Activated T-cell treated with anti-CD3 and anti-CD28 coated beads, Interleukin-2, amount 50 U/mL, for 72 hours (primary cell): ENCODE data around the gene ST3GAL2. TPM values are rescaled to one million over a fixed set of nuclear protein-coding genes. Genes with fewer than 3 reads are reported as not detected.
"Not testable (repeated sequence)": the region's sequence is repeated elsewhere in the genome, so short reads cannot be mapped to it uniquely, and the experiment has no call there.

ENCODE experiments used
- ATAC-seq, 2 donors: fragments of 150-1000 bp; cut with Tn5 transposase; replicated peaks in 1 of 2; 2 replicates each; pipeline ENCODE4 v1.10.0; 2021; ENCODE audit warnings: moderate library complexity in 2 of 2, mild to moderate bottlenecking in 1 of 2
- DNase-seq, 2 donors: peaks; one replicate each; pipeline ENCODE4 v3.0.0; 2021 to 2022; ENCODE audit warnings: mixed read lengths in 1 of 2
- H3K27ac Mint-ChIP-seq: one replicate; pipeline ENCODE4 v1.8.0; 2022; ENCODE audit warnings: mild to moderate bottlenecking, moderate library complexity, mixed read lengths
- H3K27me3 Mint-ChIP-seq: one replicate; pipeline ENCODE4 v1.8.0; 2022; ENCODE audit warnings: low read depth, mixed read lengths
- H3K36me3 Mint-ChIP-seq, 2 donors: one replicate each; pipeline ENCODE4 v1.8.0; 2022; ENCODE audit warnings: mixed read lengths in 2 of 2, mild to moderate bottlenecking in 1 of 2; ENCODE audit not compliant: insufficient read depth in 2 of 2
- H3K4me1 Mint-ChIP-seq: one replicate; pipeline ENCODE4 v1.8.0; 2022; ENCODE audit warnings: low read depth, mixed read lengths
- H3K4me3 Mint-ChIP-seq, 2 donors: one replicate each; pipeline ENCODE4 v1.8.0; 2022; ENCODE audit warnings: mild to moderate bottlenecking in 2 of 2, mixed read lengths in 2 of 2, moderate library complexity in 2 of 2
- H3K9me3 Mint-ChIP-seq, 2 donors: one replicate each; pipeline ENCODE4 v1.8.0; 2022; ENCODE audit warnings: mixed read lengths in 2 of 2
- total RNA-seq, 2 donors: library from RNA; stranded (reverse); gene quantifications; one replicate each; pipeline ENCODE4 v1.2.3, GENCODE V29; 2022

ST3GAL2 gene
- total RNA-seq, 2 donors from 2014 or later = 15.9 to 18.3 TPM

GRCh38 chr16:70460737-70461261, 21.9 kb upstream of the ST3GAL2 start:
- DNase-seq = no peak
- Mint-ChIP-seq H3K9me3 (no peaks in the 10 kb centered on the region), H3K36me3 (peaks cover 0 to 2% of the 10 kb centered on the region in 2 donors), H3K4me1 (peaks cover 6% of the 10 kb centered on the region), H3K27me3 (no peaks in the 10 kb centered on the region), H3K4me3 (no peak overlapping the region), H3K27ac (no peak overlapping the region)
- no peak for ATAC-seq

- H3K27ac Mint-ChIP-seq = no peak overlapping the region
- ATAC-seq = no peak
- H3K27me3 Mint-ChIP-seq = no peaks in the 10 kb centered on the region
- no peaks in the 10 kb centered on the region for H3K9me3 Mint-ChIP-seq
- H3K4me3 Mint-ChIP-seq = no peak overlapping the region
- DNase-seq = no peak
- H3K36me3 Mint-ChIP-seq = no peaks in the 10 kb centered on the region
- H3K4me1 Mint-ChIP-seq = peaks cover 26% of the 10 kb centered on the region
These were observed 18.7 kb upstream of the ST3GAL2 start for GRCh38 chr16:70457446-70458166.

GRCh38 chr16:70455910-70456309, 17.0 kb upstream of the ST3GAL2 start:
- Mint-ChIP-seq H3K4me1 (peaks cover 28% of the 10 kb centered on the region), H3K4me3 (peak overlapping the region in 1 of 2 donors; percentile 93), H3K9me3 (no peaks in the 10 kb centered on the region), H3K27ac (no peak overlapping the region), H3K36me3 (no peaks in the 10 kb centered on the region), H3K27me3 (no peaks in the 10 kb centered on the region)
- no peak for ATAC-seq
- no peak for DNase-seq

GRCh38 chr16:70454222-70455034, 15.5 kb upstream of the ST3GAL2 start, which contains the start of gene FCSK:
Gene FCSK (plus strand): TSS chr16:70454595. CDS start chr16:70463191, 8,596 bp downstream.
- DNase-seq (peak; percentile 74), ATAC-seq (peak; percentile 92 to 95)
- Mint-ChIP-seq H3K4me1 (peaks cover 28% of the 10 kb centered on the region), H3K9me3 (no peaks in the 10 kb centered on the region), H3K36me3 (no peaks in the 10 kb centered on the region), H3K27ac (peak within 1 kb of the TSS; percentile 97), H3K27me3 (no peaks in the 10 kb centered on the region), H3K4me3 (peak within 1 kb of the TSS; percentile 93 to 98)

GRCh38 chr16:70453892-70454221, 15.0 kb upstream of the ST3GAL2 start:
- Mint-ChIP-seq H3K27ac (peak overlapping the region; percentile 93), H3K4me3 (peak overlapping the region; percentile 93 to 98), H3K36me3 (no peaks in the 10 kb centered on the region), H3K27me3 (no peaks in the 10 kb centered on the region), H3K9me3 (no peaks in the 10 kb centered on the region), H3K4me1 (peaks cover 28% of the 10 kb centered on the region)
- DNase-seq (no peak), ATAC-seq (peak in 1 of 2 donors; percentile 8)

- DNase-seq (no peak), ATAC-seq (no peak)
- Mint-ChIP-seq H3K4me3 (peak overlapping the region; percentile 93 to 98), H3K27me3 (no peaks in the 10 kb centered on the region), H3K4me1 (peaks cover 28% of the 10 kb centered on the region), H3K27ac (peak overlapping the region; percentile 93), H3K9me3 (no peaks in the 10 kb centered on the region), H3K36me3 (no peaks in the 10 kb centered on the region)
These were observed 14.4 kb upstream of the ST3GAL2 start for GRCh38 chr16:70453117-70453891.

GRCh38 chr16:70451004-70451340, 12.1 kb upstream of the ST3GAL2 start:
- DNase-seq, H3K27ac Mint-ChIP-seq, H3K27me3 Mint-ChIP-seq, H3K4me3 Mint-ChIP-seq, ATAC-seq, H3K9me3 Mint-ChIP-seq, H3K36me3 Mint-ChIP-seq: not testable (repeated sequence)
- H3K4me1 Mint-ChIP-seq = peaks cover 22% of the 10 kb centered on the region

- peaks cover 18% of the 10 kb centered on the region for H3K4me1 Mint-ChIP-seq
- not testable (repeated sequence) for H3K27me3 Mint-ChIP-seq, DNase-seq, H3K9me3 Mint-ChIP-seq, H3K4me3 Mint-ChIP-seq, ATAC-seq, H3K36me3 Mint-ChIP-seq, H3K27ac Mint-ChIP-seq
These were observed 11.5 kb upstream of the ST3GAL2 start for GRCh38 chr16:70450142-70451003.

GRCh38 chr16:70448075-70448474, 9.2 kb upstream of the ST3GAL2 start:
- H3K4me3 Mint-ChIP-seq = no peak overlapping the region
- no peaks in the 10 kb centered on the region for H3K9me3 Mint-ChIP-seq
- no peak for DNase-seq
- peaks cover 6% of the 10 kb centered on the region for H3K4me1 Mint-ChIP-seq
- H3K27ac Mint-ChIP-seq = no peak overlapping the region
- ATAC-seq = no peak
- H3K36me3 Mint-ChIP-seq = no peaks in the 10 kb centered on the region
- H3K27me3 Mint-ChIP-seq = no peaks in the 10 kb centered on the region

- ATAC-seq (no peak), DNase-seq (no peak)
- Mint-ChIP-seq H3K27me3 (no peaks in the 10 kb centered on the region), H3K9me3 (no peaks in the 10 kb centered on the region), H3K27ac (no peak overlapping the region), H3K4me3 (no peak overlapping the region), H3K36me3 (no peaks in the 10 kb centered on the region), H3K4me1 (no peaks in the 10 kb centered on the region)
These were observed 5.6 kb upstream of the ST3GAL2 start for GRCh38 chr16:70444249-70445063.

GRCh38 chr16:70442344-70442743, 3.4 kb upstream of the ST3GAL2 start:
- Mint-ChIP-seq H3K36me3 (peaks cover 6 to 7% of the 10 kb centered on the region in 2 donors), H3K27me3 (no peaks in the 10 kb centered on the region), H3K9me3 (no peaks in the 10 kb centered on the region), H3K27ac (no peak overlapping the region), H3K4me1 (peaks cover 11% of the 10 kb centered on the region), H3K4me3 (no peak overlapping the region)
- no peak for ATAC-seq
- DNase-seq = no peak
